SK-N-DZ (cell line): ENCODE data around the gene STRBP.
"Not testable (repeated sequence)": the region's sequence is repeated elsewhere in the genome, so short reads cannot be mapped to it uniquely, and the experiment has no call there.

Experiments
- DNase-seq: peaks from one replicate; pipeline ENCODE4 v3.0.0-alpha.2; 2015; ENCODE audit warnings: low spot score

STRBP gene

DNA sequence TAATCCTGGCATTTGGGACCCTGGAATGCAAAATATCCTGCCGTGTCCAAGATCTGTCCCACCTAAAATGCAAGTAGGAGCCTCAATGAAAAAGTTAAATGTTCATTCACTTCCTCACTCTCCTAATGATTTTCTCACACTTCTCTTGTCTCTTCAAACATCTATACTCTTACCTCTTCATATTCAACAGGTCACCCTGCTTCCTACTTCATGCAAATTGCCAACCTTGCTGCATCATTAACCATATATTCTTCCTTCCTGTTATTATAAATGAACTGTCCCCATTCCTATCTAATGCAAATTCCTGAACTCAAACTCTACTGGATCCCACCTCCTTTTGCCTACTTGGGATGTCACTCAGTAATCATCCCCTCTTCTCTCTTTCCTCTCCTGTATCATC is 74.4 kb downstream of the STRBP start:
- no peak for DNase-seq

DNA sequence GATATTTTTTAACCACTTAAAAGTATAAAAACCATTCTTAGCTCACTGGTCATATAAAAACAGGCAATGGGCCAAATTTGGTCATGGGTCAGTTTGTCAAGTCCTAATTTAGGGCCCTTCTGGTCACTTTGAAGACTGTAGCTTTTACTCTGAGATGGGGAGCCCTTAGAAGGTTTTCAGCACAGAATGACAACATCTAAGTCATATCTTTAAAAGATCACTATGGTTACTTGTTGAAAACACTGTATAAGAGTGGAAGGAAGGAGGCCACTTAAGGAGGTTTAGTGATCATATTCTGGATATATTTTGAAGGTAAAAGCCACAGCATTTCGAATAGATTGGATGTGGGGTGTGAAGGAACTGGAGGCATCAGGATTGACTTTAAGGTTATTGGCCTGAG is 76.7 kb downstream of the STRBP start:
- no peak for DNase-seq

DNA sequence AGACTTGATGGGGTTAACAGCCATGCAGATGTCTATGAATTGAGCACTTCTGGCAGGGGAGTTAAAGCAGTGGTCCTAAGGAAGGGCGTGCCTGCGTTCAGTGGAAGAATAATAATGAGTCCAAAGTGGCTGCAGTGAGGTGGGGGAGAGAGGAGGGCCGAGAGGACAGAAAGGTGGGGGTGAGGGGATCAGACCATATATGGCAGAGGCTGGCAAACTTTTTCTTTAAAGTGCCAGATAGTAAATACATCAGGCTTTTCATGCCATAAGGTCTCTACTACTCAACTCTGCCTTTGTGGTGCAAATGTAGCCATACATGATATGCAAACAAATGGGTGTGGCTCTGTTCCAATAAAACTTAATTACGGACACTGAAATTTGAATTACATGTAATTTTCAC is 77.1 kb downstream of the STRBP start:
- no peak for DNase-seq

DNA sequence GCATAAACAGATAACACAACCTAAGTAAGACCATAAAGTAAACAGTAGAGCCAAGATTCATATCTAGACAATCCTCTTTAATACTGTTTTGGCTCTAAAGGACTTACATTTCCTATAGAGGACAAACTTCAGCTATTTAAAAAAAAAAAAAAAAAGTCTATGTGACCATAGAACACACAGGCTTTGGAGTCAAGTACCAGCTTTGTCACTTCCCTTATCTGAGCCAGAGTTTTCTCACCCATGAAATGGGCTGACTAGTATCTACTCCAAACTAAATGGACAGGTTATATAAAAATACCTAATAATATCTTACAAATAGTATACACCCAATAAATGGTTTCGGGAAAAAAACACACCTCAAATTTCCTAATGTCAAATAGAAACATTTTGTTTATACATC is 81.3 kb downstream of the STRBP start:
- no peak for DNase-seq

DNA sequence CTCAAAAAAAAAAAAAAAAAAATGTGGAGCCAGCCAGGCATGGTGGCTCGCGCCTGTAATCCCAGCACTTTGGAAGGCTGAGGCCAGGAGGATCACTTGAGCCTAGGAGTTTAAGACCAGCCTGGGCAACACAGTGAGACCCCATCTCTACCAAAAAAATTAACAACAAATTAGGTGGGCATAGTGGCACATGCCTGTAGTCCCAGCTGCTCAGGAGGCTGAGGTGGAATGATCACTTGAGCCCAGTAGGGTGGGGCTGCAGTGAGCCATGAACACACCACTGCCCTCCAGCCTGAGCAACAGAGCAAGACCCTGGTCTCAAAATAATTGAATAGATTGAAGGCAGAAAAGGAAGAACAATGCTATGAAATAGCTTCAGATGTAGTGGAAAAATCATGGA is 82.4 kb downstream of the STRBP start:
- DNase-seq, result not testable (repeated sequence)

DNA sequence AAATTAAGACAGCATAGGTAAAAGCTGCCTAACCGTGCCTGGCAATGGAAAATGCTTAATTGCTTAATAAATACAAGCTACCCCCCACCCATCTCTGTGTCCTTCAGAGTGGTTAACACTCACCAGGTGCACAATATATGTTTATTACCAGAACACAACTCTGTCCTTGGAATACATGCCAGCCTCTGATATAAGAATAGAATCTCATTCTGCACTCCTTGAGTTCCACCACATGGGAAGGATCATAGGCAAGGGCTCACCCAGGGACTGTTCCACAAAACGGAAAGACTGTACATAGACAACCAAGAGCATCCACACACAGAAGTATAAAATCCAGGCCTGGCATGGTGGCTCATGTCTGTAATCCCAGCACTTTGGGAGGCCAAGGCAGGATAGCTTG is 91.4 kb downstream of the STRBP start:
- DNase-seq, result no peak

DNA sequence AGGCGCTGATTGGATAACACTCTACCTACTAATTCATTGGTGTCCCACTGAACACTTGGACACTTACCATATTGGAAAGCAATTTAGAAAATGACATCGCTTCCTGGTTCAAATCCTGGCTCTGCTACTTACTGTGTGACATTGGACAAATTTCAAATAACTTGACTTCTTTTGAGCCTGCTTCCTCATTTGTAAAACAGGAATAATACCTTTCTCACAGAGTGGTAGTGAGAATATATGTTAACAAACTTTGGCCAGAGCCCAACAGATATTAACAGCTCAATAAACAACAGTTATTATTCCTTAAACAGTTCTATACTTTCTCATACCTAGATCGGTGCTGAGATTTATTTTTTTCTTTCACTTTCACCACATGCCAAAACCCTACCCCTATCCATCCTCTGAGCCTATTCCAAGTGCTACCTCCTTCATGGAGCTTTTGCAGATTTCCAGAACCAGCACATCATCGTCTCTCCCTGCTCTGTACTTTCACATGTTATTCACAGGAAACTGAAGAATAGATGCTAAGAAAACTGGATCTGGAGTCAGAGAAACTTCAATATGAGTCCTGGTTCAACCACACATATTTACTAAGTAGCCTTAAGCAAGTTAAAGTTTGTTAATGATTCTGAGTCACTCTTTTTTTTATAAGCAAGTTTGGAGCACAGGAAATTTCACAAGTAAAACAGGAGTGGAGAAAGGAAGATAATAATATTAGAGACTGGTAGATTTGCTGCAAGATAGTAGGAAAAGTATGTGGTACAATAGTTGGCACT is 92.3 kb downstream of the STRBP start:
- DNase-seq, result no peak

DNA sequence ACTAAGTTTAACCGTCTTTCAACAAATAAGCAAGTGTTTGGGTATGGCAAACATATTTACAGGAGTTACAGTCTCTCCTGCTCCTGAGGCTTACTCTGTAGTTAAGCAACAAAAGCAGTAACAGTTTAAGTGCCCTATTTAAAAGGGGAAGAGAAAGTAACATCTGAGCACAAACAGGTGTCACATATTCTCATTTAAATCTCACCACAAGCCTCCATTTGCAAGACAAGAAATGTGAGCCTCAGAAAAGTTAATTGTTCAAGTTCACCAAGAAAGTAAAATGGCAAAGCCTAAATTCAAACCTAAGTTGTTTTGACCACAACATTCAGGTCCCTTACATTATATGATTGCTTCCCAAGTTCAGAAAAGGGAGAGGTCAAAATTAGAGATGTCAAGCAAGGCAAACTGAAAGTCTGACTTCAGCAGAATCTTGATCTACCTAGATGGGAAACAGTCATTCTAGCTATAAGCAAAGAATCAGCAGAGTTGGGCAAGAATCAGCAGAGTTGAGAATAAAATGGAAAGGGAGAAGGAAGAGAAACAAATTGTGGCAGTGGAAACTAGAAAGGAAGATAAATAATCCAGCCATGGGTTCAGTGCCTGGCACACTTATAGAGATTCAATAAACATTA is 93.4 kb downstream of the STRBP start:
- DNase-seq, result no peak

DNA sequence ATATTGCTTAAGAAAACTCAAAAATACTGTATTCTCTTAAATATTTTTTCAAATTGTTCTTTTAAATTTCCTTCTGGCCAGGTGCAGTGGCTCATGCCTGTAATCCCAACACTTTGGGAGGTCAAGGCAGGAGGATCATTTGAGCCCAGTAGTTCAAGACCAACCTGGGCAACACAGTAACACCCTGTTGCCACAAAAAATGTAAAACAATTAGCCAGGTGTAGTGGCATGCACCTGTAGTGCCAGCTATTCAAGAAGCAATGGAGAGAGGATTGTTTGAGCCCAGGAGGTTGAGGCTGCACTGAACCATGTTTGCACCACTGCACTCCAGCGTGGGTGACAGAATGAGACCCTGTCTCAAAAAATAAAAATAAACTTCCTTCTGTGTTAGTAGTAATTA is 94.3 kb downstream of the STRBP start:
- no peak for DNase-seq

DNA sequence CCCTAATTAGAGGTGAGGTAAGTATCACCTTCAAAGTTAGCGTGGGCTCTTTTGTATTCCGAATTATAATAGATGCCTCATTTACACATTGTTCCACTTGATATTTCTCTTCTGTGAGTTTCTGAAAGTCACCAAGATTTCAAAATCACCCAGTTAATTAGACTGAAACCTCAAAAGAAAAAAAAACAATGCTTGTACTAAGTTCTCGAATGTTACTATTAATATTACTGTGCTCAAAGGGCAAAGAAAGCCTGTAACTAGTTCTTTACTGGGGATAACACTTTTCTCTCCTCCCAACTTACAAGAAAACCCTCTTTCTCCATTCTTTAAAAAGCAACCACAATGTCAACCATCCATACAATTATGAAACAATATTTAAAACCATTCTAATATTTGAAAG is 98.5 kb downstream of the STRBP start:
- DNase-seq, result no peak

DNA sequence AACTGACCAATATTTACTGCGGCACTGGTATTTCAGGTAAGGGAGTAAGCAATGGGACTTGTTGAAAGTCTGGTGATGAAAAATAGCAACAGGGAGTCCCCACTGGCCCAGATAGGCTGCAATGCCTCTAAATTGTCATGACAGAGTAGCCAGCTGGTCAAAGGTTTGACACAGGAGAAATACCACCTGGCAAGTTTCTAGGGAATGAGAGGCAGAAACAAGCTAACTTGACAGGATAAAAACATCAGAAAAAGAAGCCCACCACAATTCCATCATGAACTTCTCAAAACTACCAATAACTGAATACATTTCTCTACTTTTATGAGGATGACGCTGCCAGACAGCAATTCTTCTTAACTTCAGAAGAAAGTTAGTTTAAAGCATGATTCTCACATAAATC is 99.8 kb downstream of the STRBP start:
- no peak for DNase-seq

DNA sequence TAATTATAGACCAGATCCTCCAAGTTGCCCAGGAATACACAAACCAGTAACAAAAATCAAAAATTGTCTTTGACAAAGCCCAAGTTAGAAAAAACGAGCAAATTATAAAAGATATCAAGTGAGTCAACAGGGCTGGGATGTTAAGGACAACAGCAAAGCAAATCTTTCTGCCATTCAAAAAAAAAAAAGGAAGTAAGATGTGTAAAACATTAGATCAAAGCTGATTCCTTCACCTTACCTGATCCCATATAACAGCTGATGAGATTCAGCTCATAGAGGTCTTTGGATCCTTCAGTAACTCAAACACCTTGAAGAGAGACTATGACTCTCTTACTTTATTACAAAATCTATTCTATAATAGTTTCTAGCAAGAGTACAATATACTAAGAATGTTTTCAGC is 100.9 kb downstream of the STRBP start:
- no peak for DNase-seq

DNA sequence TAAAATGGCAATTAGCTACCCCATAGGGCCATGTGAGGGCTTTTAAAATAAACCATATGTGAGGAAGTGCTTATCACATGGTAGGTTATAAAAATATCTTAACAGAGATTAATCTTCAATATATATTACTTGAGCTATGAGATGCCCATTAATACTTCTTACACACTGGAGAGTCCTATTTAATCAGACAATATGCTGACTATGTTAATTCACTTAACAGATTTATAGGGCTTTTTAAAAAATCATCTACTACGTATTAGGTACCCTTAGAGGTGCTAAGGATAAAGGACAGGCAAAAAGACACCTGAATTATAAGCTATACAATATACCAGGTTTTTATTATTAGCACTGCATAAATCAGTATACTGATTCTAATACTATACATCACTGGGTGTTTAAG is 102.6 kb downstream of the STRBP start:
- DNase-seq, result no peak

DNA sequence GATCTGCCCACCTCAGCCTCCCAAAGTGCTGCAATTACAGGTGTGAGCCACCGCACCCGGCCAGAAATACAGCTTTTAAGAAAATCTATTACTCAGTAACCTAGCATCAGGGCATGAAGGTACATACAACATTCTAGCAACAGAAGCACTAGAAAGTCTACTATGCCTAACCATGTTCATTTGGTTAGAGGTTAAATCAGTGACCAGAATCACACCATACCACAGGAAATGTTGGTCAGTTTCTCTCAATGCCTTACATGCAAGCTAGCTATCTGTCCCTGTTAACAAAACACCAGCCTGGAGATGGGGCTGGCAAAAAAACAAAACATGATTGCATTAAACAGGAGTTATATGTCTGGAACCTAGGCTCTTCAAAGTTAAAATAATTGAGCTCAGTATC is 104.1 kb downstream of the STRBP start:
- no peak for DNase-seq

DNA sequence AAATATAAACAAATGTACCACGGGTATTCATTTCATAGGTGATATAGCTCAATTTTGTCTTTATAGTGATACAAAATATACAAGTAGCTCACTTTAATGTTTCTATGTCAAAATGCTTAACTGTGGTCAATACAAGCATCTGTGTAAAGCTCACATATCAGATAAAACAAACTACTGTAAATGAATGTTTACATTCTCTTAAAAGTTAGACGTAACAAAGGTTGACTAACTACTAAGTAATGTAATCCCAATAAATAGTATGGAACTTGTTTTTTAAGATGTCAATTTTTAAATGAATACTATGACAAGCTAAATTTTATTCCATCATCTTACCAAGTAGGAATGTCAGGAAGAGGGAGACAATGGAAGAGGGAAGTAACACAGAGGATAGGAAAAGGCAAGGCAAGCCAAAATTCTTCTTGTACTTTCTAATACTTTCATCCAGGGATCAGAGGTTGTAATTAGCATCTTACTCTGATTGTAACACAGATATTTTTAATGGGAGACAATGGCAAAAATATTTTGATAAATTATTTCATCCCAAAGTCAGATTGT is 105.5 kb downstream of the STRBP start:
- no peak for DNase-seq

DNA sequence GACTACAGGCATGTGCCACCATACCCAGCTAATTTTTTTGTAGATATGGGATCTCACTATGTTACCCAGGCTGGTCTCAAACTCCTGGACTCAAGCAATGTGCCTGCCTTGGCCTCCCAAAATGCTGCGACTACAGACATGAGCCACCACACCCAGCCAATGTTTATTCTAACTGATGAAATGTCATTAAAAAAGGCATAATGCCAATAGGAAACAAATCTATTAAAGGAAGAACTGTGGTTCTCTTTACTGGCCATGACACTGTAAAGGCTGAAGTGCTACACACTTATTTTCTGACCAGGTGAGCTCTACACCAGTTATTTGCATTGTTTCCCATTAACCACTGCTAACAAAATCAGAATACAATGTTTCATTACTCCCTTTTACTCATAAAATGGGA is 106.0 kb downstream of the STRBP start:
- no peak for DNase-seq

DNA sequence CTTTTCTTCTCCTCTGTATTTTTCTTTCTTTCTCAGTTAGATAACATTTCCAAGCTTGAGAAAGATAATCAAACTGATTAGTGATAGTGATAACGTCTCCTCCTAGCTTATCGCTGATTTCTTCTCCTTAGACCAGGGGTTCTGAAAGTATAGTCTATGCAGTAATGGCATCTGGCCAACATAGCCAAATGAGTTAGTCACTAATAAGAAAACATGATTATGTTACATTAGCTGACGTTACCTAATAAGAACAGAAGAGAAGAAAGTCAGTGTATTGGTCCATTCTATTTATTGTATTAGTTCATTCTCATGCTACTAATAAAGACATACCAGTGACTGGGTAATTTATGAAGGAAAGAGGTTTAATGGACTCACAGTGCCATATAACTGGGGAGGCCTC is 111.2 kb downstream of the STRBP start:
- no peak for DNase-seq

DNA sequence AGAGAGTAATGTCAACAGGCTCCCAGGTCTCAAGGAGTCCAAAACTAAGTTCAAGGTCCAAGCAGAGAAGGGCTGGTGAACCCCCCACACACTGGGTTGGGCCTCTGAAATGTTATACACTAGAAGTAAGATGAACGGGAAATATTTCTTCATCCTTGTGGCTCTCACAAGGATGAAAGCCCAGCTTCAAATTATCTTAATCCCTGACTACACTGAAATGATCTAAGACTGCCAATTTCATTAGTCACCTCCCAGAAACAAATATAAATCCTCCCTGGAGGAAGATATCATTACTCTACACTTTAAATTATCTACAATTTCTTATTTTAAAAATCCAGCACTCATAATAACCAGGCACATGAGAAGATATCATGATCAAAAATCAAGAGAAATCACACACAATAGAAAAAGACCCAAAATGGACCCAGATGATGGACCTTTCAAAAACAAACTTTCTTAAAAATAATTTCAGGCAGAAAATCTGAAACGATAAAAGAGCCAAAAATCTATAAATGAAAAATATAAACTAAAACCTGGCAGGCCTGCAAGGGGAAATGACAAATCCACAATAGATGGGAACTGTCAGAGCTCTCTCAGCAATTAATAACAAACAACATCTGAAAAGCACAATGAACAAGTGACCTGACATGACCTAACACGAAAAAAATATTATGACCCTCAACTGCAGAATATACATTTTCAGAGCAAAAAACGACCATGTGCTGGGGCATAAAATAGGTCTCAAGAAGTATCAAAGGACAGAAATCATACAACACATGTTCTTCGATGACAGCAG is 117.5 kb downstream of the STRBP start:
- DNase-seq, result no peak

DNA sequence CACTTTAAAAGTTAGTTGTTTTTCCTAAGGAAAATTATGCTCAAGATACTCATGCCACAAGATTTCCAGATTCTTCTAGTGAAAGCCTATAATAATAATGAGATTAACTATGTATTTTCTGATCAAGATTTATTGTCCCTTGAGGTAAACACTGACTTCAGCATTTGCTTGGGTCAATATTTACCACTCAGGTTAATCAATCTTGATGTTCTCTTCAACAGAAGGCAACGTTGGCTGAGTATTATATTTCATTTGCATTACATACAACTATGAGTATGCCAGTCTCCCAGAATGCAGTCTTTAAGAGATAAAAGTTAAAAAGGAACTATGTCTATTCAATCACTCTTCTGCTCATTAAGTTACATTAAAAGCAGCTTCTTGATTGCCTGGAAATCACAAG is 119.3 kb downstream of the STRBP start:
- no peak for DNase-seq

DNA sequence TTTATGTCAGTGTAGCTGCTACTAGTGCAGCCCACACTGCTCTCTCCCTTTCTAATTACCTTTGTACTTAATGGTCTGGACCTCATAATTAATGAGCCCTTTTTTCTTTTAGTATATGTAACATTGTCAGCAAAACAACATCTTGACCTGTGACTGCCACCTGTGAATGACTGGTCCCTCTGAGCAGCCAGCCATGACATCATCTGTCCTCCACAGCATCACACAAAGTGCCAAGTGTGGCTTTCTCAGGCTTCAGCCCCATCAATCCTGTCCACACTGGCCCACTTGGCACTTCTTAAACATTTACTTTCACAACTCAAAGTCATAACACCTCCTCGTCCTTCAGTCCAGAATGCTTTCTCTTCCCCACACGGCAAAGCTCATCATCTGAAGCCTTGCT is 130.2 kb downstream of the STRBP start:
- no peak for DNase-seq

DNA sequence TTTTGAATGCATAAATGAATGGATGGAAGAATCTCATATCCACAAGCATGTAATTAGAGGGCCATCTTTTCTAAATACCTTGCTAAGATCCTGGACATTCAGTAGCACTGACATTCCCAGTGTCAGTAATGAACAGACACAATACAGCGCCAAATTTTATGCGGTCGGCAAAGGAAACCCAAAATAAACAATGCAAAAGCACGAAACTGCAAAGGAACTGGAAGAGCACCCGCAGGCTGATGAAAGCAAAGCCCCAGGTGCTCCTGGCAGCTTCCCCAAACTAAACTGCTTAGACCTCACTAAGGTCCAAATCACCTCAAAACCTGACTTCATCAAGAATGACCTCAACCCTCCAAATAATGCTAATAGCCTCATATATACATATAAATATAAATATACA is 133.0 kb downstream of the STRBP start:
- DNase-seq, result no peak

DNA sequence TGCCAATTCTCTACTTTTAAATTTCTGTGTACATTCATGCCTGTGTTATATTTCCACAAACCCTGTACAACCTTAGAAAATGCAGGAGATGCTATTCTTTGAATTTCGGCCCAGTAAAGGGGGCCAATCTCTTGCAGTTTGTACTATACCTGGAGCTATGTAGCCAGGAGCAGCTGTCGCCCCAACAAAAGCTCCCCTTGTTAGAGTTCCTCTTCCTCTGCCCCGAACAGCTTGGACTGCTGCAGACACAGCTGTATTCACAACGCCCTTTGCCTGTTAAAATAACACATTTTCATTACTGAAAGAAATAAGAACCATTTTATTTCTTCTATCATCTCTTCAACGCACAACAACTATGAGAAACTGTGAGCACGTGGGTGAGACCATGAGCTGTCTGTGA is 135.7 kb downstream of the STRBP start:
- no peak for DNase-seq

DNA sequence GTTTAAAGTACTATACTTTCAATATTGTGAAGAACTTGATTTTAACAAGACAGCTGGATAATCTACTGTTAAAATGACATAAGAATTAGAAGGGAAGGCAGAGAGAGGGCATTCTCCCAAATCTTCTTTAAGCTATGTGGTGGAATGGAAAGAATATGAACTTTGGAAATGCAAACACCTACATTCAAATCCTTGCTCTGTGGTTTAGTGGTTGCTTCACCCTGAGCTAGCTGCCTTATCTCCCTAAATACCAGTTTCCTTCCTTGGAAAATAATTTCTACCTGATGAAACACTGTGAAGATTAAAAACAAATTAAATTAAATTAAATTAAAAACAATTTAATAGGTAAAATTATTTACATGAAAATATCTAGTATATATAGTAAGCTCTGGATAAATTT is 136.4 kb downstream of the STRBP start:
- no peak for DNase-seq
